ENCODE measurements around the gene SOHLH1.

The SOHLH1 gene

DNA sequence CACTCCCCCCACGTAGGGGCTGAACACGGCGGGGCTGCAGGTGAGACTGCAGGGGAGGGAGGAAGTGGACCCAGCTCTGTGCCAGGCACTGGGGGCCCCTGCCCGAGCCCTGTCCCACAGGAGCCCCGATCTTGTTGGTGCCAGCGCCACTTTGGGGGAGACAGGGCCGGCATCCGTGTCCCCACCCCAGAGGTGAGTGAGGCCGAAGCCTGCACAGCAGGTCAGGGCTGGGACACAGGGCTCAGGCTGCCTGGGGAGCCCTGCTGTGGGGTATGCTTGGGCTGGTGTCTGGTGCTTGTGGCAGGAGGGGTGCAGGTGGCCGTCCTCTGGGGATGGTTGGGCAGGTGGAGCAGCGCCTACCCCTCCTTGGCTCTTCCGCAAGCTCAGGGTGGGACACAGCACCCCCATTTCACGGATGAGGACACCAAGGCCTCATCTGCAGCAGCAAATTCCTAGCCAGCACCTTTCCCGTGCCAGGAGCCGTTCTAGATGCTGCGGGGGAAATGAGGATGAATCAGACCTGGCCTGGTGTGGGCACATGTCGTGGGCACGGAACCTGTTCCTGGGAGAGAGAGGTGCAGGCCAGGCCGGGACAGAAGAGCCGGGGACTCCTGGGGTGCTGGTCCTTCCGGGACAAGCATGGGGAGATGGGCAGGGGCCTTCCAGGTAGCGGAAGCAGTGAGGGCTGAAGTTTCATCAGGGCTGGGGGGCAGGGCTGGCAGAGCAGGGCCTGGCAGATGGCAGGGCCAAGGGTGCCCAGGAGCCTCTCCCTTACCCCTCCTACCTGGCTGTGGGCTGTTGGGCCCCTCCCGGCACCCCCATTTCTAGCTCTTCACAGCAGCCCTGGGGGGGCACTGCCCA, 37.9 kb upstream of the SOHLH1 start:
- Mint-ChIP-seq H3K4me1 (ENCODE audit: low read depth) (no peaks in the 10 kb centered on the region), H3K27me3 (ENCODE audit: low read depth) (peaks cover 2% of the 10 kb centered on the region), H3K4me3 (no peak overlapping the region)

DNA sequence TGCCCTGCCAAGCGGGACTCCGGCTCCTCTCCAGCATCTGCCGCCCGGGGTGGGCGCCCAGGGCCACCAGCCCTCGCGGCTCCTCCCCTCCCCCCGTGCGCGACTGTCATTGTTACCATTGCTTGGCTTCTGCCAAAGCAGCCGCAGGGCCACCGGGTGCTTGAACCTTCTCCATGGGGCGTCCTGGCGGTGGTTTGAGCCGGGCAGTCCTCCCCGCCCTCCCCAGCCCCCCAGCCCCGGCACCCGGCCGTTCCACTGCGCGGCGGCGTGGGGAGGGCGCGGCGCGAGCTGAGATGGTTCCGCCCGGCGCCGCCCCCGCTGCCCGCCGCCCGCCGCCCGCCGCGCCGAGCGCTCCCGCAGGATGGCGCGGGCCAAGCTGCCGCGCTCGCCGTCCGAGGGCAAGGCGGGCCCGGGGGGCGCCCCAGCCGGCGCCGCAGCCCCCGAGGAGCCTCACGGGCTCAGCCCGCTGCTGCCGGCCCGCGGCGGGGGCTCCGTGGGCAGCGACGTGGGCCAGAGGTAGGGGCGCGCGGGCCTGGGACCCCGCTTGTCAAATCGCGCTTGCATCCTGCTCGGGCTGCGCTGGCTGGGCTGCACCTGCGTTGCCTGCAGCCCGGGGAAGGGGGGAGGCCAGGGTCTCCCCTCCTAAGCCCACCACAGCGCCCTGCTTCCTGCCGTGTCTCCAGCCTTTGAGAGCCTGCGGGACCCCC, 37.1 kb upstream of the SOHLH1 start:
- Mint-ChIP-seq H3K9me3 (peaks cover 3% of the 10 kb centered on the region), H3K36me3 (ENCODE audit: low read depth) (no peaks in the 10 kb centered on the region), H3K4me1 (ENCODE audit: low read depth) (no peaks in the 10 kb centered on the region), H3K27me3 (ENCODE audit: low read depth) (peaks cover 2% of the 10 kb centered on the region), H3K27ac (no peak overlapping the region), H3K4me3 (no peak overlapping the region)
- no peak for DNase-seq (ENCODE audit: low spot score)

More for the DNA sequence above, 37.9 kb upstream of the SOHLH1 start:
- DNase-seq (ENCODE audit: low spot score) = no peak
- no peaks in the 10 kb centered on the region for H3K9me3 Mint-ChIP-seq
- no peak overlapping the region for H3K27ac Mint-ChIP-seq
- H3K36me3 Mint-ChIP-seq (ENCODE audit: low read depth) = no peaks in the 10 kb centered on the region

DNA sequence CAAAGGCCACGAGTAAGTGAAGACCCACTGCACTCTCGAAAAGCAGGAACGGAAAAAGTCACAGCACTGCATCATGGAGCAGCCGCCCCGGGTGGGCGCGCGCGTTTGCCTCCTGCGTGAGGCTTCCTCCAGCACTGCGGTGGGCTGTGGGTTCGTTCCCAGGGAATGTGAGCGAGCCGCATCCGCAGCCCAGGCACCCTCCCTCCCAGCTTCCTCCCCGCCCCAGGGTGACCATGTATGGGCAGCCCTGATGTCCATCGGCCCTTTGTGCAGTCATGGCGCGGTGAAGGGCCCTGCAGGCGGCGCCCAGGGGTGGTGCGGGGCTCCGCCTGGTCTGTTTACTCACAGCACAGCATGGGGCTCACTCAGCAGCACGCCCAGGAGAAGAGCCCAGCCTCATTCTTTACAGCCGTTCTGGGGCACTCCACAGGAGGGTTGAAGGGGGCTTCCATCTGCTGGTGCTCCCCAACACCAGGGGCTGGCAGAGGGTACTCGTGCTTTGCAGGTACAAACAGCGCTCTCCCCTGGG, 35.4 kb upstream of the SOHLH1 start:
- Mint-ChIP-seq H3K4me3 (no peak overlapping the region), H3K36me3 (ENCODE audit: low read depth) (no peaks in the 10 kb centered on the region), H3K27ac (no peak overlapping the region), H3K9me3 (peaks cover 8% of the 10 kb centered on the region), H3K4me1 (ENCODE audit: low read depth) (no peaks in the 10 kb centered on the region), H3K27me3 (ENCODE audit: low read depth) (peaks cover 2% of the 10 kb centered on the region)
- no peak for DNase-seq (ENCODE audit: low spot score)

DNA sequence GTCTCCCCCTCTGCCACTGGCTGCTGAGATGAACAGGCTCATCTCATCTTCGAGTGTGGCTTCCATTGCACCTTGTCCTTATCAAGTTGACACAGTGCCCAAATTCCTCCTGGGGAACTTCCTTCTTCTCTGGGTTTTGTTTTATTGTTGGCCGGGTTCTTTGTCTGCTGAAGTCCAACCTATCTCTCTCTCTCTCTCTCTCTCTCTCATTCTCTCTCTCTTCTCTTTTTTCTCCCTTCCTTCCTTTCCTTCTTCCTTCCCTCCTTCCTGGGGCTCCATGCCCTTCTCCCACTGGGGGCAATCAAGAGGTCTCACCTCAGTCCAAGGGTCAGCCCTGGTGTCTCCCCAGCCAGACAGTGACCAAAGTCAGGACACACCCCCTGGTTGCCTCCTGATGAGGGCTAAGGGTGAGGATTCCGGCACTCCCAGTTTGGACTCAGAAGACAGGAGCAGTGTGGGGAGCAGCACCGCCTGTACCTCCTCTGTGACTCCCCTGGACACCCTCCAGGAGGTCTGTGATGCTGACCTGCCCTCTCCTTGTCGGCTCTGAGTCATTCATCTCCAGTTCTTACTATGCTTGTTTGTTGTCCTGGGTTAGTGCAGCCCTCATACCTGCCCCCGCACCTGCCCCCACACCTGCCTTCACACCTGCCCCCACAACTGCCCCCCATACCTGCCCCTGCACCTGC, 33.4 kb upstream of the SOHLH1 start:
- no peak overlapping the region for H3K4me3 Mint-ChIP-seq
- no peak for DNase-seq (ENCODE audit: low spot score)
- peaks cover 8% of the 10 kb centered on the region for H3K9me3 Mint-ChIP-seq
- no peak overlapping the region for H3K27ac Mint-ChIP-seq
- H3K27me3 Mint-ChIP-seq (ENCODE audit: low read depth) = peaks cover 2% of the 10 kb centered on the region
- H3K4me1 Mint-ChIP-seq (ENCODE audit: low read depth) = no peaks in the 10 kb centered on the region
- no peaks in the 10 kb centered on the region for H3K36me3 Mint-ChIP-seq (ENCODE audit: low read depth)

DNA sequence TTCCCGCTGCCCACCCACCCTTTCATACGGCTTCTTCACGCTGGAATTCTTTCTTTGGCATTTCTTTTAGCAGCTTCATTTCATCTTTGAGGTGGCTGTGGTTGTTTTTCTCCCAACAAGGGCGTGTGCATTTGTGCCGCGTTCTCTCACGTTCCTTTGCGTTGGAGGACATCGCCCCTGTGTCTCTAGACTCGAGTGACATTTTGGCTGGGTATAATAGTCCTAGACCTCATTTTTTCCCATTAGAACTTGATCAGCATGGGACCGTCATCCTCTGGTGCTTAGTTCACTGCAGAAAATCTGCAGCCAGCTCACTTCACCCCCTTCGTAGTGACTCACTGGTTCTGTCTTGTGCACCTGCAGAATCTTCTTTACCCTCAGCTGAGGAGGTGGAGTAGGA, 32.2 kb upstream of the SOHLH1 start:
- H3K36me3 Mint-ChIP-seq (ENCODE audit: low read depth) = no peaks in the 10 kb centered on the region
- H3K4me1 Mint-ChIP-seq (ENCODE audit: low read depth) = no peaks in the 10 kb centered on the region
- H3K9me3 Mint-ChIP-seq = peaks cover 8% of the 10 kb centered on the region
- no peak for DNase-seq (ENCODE audit: low spot score)
- no peak overlapping the region for H3K27ac Mint-ChIP-seq
- no peak overlapping the region for H3K4me3 Mint-ChIP-seq
- H3K27me3 Mint-ChIP-seq (ENCODE audit: low read depth) = no peaks in the 10 kb centered on the region

DNA sequence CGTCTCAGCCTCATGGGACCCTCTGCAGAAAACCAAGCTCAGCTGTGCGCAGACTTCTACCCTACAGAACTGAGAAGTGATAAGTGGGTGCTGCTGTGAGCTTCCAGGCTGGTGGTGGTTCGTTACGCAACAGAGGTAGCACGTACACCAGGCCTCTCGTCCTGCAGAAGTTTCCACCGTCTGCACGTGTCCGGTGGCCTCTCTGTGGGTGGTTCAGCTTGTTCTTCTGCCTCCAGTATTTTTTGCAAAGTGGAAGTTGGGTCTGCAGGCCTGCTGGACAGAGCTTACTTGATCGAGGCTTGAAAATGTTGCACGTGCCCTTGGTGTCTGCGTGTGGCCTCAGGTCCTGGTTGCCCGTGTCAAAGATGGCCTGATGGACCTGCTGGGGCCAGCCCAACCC, 30.2 kb upstream of the SOHLH1 start:
- H3K27me3 Mint-ChIP-seq (ENCODE audit: low read depth) = no peaks in the 10 kb centered on the region

DNA sequence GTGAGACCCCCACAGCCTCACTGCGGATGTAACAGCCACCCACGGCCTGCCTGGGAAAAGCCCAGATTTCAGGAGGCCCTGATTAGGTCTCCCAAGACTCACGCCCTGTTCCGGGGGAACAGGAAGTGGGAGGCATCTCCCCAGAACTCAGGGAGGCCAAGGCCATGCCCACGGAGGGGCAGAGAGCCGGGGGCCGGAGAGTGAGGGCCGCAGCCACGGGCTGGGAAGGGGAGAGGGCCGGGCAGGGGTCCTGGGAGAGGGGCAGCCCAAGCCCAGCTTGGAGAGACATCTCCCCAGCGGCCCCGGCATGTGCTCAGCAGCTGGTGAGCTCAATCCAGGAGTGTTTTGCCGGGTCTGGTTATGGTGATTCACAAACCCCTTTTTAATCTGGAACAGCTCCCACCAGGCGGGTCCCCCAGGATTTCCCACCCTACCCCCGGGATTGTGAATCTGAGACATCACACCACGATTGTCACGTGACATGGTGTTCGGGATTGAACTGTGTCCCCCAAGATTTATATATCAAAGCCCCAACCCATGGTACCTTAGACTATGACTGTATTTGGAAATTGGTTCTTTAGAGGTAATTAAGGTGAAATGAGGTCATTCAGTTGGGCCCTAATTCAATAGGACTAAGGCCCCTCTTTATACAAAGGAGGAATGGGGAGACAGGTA, 29.3 kb upstream of the SOHLH1 start:
- Mint-ChIP-seq H3K36me3 (ENCODE audit: low read depth) (no peaks in the 10 kb centered on the region), H3K27me3 (ENCODE audit: low read depth) (no peaks in the 10 kb centered on the region)

More for the DNA sequence above, 30.2 kb upstream of the SOHLH1 start:
- Mint-ChIP-seq H3K27ac (no peak overlapping the region), H3K4me3 (no peak overlapping the region), H3K4me1 (ENCODE audit: low read depth) (no peaks in the 10 kb centered on the region), H3K9me3 (peaks cover 8% of the 10 kb centered on the region), H3K36me3 (ENCODE audit: low read depth) (no peaks in the 10 kb centered on the region)
- DNase-seq (ENCODE audit: low spot score) = no peak

DNA sequence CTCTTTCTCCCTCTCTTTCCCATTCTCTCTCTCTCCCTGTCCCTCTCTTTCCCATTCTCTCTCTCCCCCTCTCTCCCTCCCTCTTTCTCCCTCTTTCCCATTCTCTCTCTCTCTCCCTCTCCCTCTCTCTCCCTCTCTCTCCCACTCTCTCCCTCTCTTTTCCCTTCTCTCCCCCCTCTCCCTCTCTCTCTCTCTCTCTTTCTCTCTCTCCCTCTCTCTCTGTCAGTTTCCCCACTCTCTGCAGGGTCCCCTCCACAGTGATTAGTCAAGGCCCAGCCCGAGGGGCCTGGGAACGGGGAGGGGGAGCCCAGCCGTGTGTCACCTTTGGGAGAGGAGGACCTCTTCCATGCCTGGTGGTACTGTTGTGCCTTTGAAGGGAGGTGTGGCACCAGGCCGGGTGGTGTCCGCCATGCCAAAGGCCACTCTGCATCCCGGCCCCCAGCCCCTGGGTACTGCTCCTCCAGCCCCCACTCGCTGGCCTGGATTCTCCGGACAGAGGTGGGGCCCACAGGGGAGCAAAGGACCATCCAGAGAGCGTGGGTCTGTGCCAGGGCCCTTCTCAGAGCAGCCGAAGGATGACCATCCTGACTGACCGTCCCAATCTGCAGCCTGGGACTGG, 28.1 kb upstream of the SOHLH1 start:
- Mint-ChIP-seq H3K4me1 (ENCODE audit: low read depth) (no peaks in the 10 kb centered on the region), H3K4me3 (no peak overlapping the region), H3K36me3 (ENCODE audit: low read depth) (no peaks in the 10 kb centered on the region), H3K27me3 (ENCODE audit: low read depth) (no peaks in the 10 kb centered on the region), H3K9me3 (peaks cover 8% of the 10 kb centered on the region), H3K27ac (no peak overlapping the region)
- DNase-seq (ENCODE audit: low spot score) = no peak

More for the DNA sequence above, 29.3 kb upstream of the SOHLH1 start:
- Mint-ChIP-seq H3K4me3 (no peak overlapping the region), H3K4me1 (ENCODE audit: low read depth) (no peaks in the 10 kb centered on the region), H3K9me3 (peaks cover 8% of the 10 kb centered on the region), H3K27ac (no peak overlapping the region)
- no peak for DNase-seq (ENCODE audit: low spot score)

DNA sequence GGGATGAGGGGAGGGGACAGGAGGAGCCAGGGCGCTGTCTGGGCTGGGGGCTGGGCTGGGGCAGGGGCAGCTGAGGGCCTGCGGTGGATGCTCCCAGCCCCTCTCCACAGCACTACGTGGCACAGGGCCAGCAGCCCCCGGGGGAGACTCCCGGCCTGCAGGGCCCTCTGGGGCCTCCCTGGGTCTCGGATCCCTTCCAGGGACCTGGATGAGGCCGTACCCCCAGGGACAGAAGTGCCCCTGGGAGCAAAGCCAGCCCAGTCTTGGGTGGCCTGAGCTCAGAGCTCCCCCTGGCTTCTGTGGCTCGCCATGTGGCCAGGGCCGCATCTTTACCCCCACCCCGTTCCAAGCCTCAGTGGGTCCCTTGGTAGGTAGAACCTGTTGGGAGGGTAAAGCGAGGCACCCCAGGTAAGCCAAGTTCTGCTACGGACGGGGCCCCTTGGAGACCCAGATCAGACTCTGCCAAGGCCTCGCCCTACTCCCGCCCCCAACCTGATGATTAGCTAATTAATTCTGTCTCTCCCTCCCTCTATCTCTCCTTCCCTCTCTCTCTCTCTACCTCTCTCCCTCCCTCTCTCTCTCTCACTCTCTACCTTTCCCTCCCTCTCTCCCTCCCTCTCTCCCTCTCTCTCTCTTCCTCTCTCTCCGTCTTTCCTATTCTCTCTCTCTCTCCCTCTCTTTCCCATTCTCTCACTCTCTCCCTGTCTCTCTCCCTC, 27.0 kb upstream of the SOHLH1 start:
- H3K4me1 Mint-ChIP-seq (ENCODE audit: low read depth) = no peaks in the 10 kb centered on the region
- peaks cover 4% of the 10 kb centered on the region for H3K9me3 Mint-ChIP-seq
- H3K4me3 Mint-ChIP-seq = no peak overlapping the region
- no peak for DNase-seq (ENCODE audit: low spot score)
- H3K36me3 Mint-ChIP-seq (ENCODE audit: low read depth) = no peaks in the 10 kb centered on the region
- no peaks in the 10 kb centered on the region for H3K27me3 Mint-ChIP-seq (ENCODE audit: low read depth)
- no peak overlapping the region for H3K27ac Mint-ChIP-seq

DNA sequence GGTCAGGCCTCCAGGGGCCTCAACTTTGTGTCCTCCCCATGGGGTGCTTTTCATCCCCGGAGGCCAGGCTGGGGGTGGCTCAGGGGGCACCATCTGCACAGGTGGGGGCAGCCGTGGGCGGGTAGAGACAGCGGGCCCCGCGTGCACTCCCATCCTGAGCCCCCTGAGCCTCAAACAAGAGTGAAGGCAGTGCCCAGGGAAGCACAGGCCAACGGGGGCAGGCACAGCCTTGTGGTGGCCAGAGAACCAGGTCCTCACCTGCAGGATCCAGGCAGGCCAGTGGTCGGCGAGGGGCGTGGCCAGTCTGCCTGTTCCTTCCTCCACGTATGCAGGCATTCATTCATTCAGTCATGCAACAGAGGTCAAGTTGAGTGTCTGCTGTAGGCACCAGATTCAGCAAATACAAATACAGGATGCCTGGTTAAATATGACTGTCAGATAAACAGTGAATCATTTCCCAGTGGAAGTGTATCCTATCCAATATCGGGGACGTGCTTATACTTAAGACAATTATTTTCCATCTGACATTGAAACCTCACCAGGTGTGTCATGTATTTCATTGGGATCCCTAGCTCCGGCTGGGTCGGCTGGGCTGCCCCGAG, 25.0 kb upstream of the SOHLH1 start:
- Mint-ChIP-seq H3K36me3 (ENCODE audit: low read depth) (no peaks in the 10 kb centered on the region), H3K4me3 (no peak overlapping the region), H3K9me3 (no peaks in the 10 kb centered on the region), H3K27me3 (ENCODE audit: low read depth) (no peaks in the 10 kb centered on the region), H3K4me1 (ENCODE audit: low read depth) (no peaks in the 10 kb centered on the region), H3K27ac (no peak overlapping the region)
- no peak for DNase-seq (ENCODE audit: low spot score)

DNA sequence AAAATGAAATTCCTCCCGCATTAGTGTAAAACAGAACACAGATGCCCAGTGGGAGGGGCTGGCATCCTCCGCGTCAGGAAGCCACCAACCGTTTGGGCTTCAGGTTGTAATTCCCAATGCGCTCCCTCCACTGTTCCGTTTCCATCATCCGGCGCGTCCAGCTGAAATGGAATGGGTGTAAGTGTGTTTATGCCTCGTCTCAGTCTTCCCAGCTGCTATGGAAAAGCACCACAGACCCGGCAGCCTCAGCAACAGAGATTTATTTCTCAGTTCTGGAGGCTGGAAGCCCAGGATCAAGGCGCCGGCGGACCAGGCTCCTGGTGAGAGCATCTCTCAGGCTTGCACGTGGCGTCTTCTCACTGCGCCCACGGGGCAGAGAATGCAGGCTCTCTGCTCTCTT, 23.1 kb upstream of the SOHLH1 start:
- Mint-ChIP-seq H3K36me3 (ENCODE audit: low read depth) (no peaks in the 10 kb centered on the region), H3K27me3 (ENCODE audit: low read depth) (no peaks in the 10 kb centered on the region), H3K27ac (no peak overlapping the region), H3K9me3 (no peaks in the 10 kb centered on the region), H3K4me3 (no peak overlapping the region), H3K4me1 (ENCODE audit: low read depth) (no peaks in the 10 kb centered on the region)
- DNase-seq (ENCODE audit: low spot score) = no peak

DNA sequence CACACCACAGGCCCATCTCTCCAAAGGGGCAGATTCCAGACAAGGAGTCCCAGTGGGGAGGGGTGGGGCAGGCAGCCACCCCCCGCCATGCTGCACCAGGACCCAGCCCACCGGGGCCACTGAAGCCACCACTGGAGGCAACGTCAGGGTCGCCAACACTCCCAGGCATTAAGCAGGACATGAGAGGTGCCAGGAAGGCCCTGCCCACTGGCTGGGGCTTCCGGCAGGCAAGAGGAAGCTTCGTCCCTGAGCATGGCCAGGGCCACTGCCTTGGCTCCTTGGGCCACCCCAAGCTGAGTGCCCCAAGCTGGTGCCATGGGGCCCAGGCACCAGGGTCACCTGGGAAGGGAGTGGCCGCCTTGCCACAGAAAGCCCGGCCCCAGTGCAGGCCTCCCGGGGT, 20.2 kb upstream of the SOHLH1 start:
- H3K4me1 Mint-ChIP-seq (ENCODE audit: low read depth) = no peaks in the 10 kb centered on the region
- no peaks in the 10 kb centered on the region for H3K36me3 Mint-ChIP-seq (ENCODE audit: low read depth)
- no peak overlapping the region for H3K27ac Mint-ChIP-seq
- H3K4me3 Mint-ChIP-seq = no peak overlapping the region
- DNase-seq (ENCODE audit: low spot score) = no peak
- peaks cover 9% of the 10 kb centered on the region for H3K27me3 Mint-ChIP-seq (ENCODE audit: low read depth)
- no peaks in the 10 kb centered on the region for H3K9me3 Mint-ChIP-seq
